Nephron progenitor cell (in vitro differentiated cells): ENCODE measurements around the gene PTGES3L.
"Not testable (repeated sequence)": the region's sequence is repeated elsewhere in the genome, so short reads cannot be mapped to it uniquely, and the experiment has no call there.

ENCODE experiments used
- DNase-seq: peaks from one replicate; pipeline ENCODE4 v3.0.0; 2021
- H3K27ac Mint-ChIP-seq: 2 replicates; pipeline ENCODE4 v1.8.0; 2021; ENCODE audit warnings: mild to moderate bottlenecking, moderate library complexity, mixed read lengths
- H3K27me3 Mint-ChIP-seq: 2 replicates; pipeline ENCODE4 v1.8.0; 2021; ENCODE audit warnings: mild to moderate bottlenecking, low read depth, mixed read lengths; ENCODE audit not compliant: poor library complexity
- H3K36me3 Mint-ChIP-seq: 2 replicates; pipeline ENCODE4 v1.8.0; 2021; ENCODE audit warnings: low read depth, mixed read lengths
- H3K4me1 Mint-ChIP-seq: 2 replicates; pipeline ENCODE4 v1.8.0; 2021; ENCODE audit warnings: mixed read lengths
- H3K4me3 Mint-ChIP-seq: 2 replicates; pipeline ENCODE4 v1.8.0; 2021; ENCODE audit warnings: mild to moderate bottlenecking, moderate library complexity, mixed read lengths
- H3K9me3 Mint-ChIP-seq: 2 replicates; pipeline ENCODE4 v1.8.0; 2021; ENCODE audit warnings: mild to moderate bottlenecking, moderate library complexity, mixed read lengths
- CTCF ChIP-seq: fragments of 200-600 bp; sonication (generic); IDR thresholded peaks from 2 replicates; pipeline ENCODE4 v1.5.0; 2021; ENCODE audit warnings: antibody characterized with exemption

PTGES3L gene

GRCh38 chr17:42985225-42985624, 5.3 kb upstream of the PTGES3L start:
- H3K27me3 Mint-ChIP-seq, result no peaks in the 10 kb centered on the region
- TF ChIP-seq CTCF, result no peak
- no peaks in the 10 kb centered on the region for H3K9me3 Mint-ChIP-seq
- H3K27ac Mint-ChIP-seq, result no peak overlapping the region
- no peak for DNase-seq
- peaks cover 21% of the 10 kb centered on the region for H3K4me1 Mint-ChIP-seq
- no peak overlapping the region for H3K4me3 Mint-ChIP-seq
- H3K36me3 Mint-ChIP-seq, result peaks cover 50% of the 10 kb centered on the region

GRCh38 chr17:42982266-42982665, 2.4 kb upstream of the PTGES3L start:
- Mint-ChIP-seq H3K27ac (peak overlapping the region; percentile 54), H3K4me3 (peak overlapping the region; percentile 98), H3K9me3 (no peaks in the 10 kb centered on the region), H3K36me3 (peaks cover 20% of the 10 kb centered on the region), H3K4me1 (peaks cover 35% of the 10 kb centered on the region), H3K27me3 (no peaks in the 10 kb centered on the region)
- TF ChIP-seq CTCF, result no peak
- DNase-seq, result no peak

- peak; percentile 57 for DNase-seq
- peaks cover 35% of the 10 kb centered on the region for H3K4me1 Mint-ChIP-seq
- peak overlapping the region; percentile 98 for H3K4me3 Mint-ChIP-seq
- peaks cover 14% of the 10 kb centered on the region for H3K36me3 Mint-ChIP-seq
- no peaks in the 10 kb centered on the region for H3K27me3 Mint-ChIP-seq
- H3K9me3 Mint-ChIP-seq, result no peaks in the 10 kb centered on the region
- no peak for TF ChIP-seq CTCF
- H3K27ac Mint-ChIP-seq, result peak overlapping the region; percentile 98
Observed at GRCh38 chr17:42980766-42981397, 1.0 kb upstream of the PTGES3L start.

GRCh38 chr17:42980274-42980765, 440 bp upstream of the PTGES3L start, which contains the start of gene RUNDC1:
RUNDC1 (plus strand) TSS chr17:42980565; CDS start chr17:42980577, 12 bp downstream.
- Mint-ChIP-seq H3K27ac (peak within 1 kb of the TSS; percentile 98), H3K4me1 (peaks cover 39% of the 10 kb centered on the region), H3K9me3 (no peaks in the 10 kb centered on the region), H3K4me3 (peak within 1 kb of the TSS; percentile 98), H3K27me3 (no peaks in the 10 kb centered on the region), H3K36me3 (peaks cover 8% of the 10 kb centered on the region)
- peak; percentile 97 for DNase-seq
- no peak for TF ChIP-seq CTCF

- H3K9me3 Mint-ChIP-seq, H3K27me3 Mint-ChIP-seq, H3K36me3 Mint-ChIP-seq, DNase-seq, H3K4me3 Mint-ChIP-seq: not testable (repeated sequence)
- peaks cover 32% of the 10 kb centered on the region for H3K4me1 Mint-ChIP-seq
- H3K27ac Mint-ChIP-seq, result peak overlapping the region; percentile 62
Observed at GRCh38 chr17:42975701-42976100, 4.2 kb downstream of the PTGES3L start.

GRCh38 chr17:42975265-42975664, 4.6 kb downstream of the PTGES3L start:
- H3K9me3 Mint-ChIP-seq, result peaks cover 4% of the 10 kb centered on the region
- TF ChIP-seq CTCF, result no peak
- H3K27ac Mint-ChIP-seq, result peak overlapping the region; percentile 62
- H3K4me3 Mint-ChIP-seq, result no peak overlapping the region
- peaks cover 8% of the 10 kb centered on the region for H3K36me3 Mint-ChIP-seq
- H3K4me1 Mint-ChIP-seq, result peaks cover 30% of the 10 kb centered on the region
- no peak for DNase-seq
- peaks cover 5% of the 10 kb centered on the region for H3K27me3 Mint-ChIP-seq

- H3K27ac Mint-ChIP-seq, H3K9me3 Mint-ChIP-seq, H3K4me3 Mint-ChIP-seq, DNase-seq, H3K36me3 Mint-ChIP-seq, H3K27me3 Mint-ChIP-seq: not testable (repeated sequence)
- peaks cover 33% of the 10 kb centered on the region for H3K4me1 Mint-ChIP-seq
Observed at GRCh38 chr17:42973323-42973722, 6.6 kb downstream of the PTGES3L start.
